Upper lobe of left lung (tissue), 4 donors: ENCODE measurements around the gene SNRPA1.

Experiments used
- EP300 ChIP-seq, 4 donors: sonication (generic); formaldehyde crosslinking; IDR thresholded peaks; one replicate each; pipeline ENCODE4 v1.5.1; 2017; ENCODE audit warnings: antibody characterized with exemption in 4 of 4, control low read depth in 2 of 4
- TF ChIP-seq, protein P1 (sequence below), 6 experiments: fragments of 450-650 bp in 4 of 6; fragments of 200-600 bp in 2 of 6; sonication (generic) in 2 of 6; IDR thresholded peaks; one replicate each; pipeline ENCODE4 v1.5.1; 2016 to 2019; ENCODE audit warnings: antibody characterized with exemption in 6 of 6

DNA sequence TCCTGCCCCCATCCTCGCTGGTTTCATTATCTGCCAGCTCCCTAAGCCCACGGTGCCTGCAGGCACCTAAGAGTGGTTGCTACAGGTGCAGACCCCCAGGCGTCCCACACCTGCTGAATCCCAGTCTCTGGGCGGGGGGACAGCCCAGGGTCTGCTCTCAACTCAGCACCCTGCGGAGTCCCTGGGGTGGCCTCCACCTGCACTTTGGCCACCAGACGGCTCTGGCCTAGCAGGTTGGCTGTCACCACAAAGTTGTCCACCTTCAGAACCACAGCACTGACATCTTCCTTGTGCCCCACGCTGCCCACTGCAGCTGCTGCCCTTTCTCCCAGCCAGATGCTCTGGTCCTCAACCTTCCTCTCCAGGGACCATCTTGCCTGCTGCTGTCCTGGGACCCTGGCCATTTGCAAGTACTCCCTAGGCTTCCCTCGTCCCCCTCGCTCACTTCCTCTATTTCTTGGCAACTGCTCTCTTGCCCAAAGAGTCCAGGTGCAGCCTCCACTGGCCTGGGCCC is 34.9 kb upstream of the SNRPA1 start:
- TF ChIP-seq, protein P1, sequence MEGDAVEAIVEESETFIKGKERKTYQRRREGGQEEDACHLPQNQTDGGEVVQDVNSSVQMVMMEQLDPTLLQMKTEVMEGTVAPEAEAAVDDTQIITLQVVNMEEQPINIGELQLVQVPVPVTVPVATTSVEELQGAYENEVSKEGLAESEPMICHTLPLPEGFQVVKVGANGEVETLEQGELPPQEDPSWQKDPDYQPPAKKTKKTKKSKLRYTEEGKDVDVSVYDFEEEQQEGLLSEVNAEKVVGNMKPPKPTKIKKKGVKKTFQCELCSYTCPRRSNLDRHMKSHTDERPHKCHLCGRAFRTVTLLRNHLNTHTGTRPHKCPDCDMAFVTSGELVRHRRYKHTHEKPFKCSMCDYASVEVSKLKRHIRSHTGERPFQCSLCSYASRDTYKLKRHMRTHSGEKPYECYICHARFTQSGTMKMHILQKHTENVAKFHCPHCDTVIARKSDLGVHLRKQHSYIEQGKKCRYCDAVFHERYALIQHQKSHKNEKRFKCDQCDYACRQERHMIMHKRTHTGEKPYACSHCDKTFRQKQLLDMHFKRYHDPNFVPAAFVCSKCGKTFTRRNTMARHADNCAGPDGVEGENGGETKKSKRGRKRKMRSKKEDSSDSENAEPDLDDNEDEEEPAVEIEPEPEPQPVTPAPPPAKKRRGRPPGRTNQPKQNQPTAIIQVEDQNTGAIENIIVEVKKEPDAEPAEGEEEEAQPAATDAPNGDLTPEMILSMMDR (IDR thresholded peaks at IDR 0.05) = no peak
- no peak for TF ChIP-seq EP300 (IDR thresholded peaks at IDR 0.05)
